ENCODE results near the gene HOXB8.
A peak's percentile ranks its signal among the peaks of the same experiment; 100 is the strongest.

HOXB8 gene

GRCh38 chr17:48612854-48613691, 2.0 kb downstream of the HOXB8 start:
- peak; percentile 46 for DNase-seq (ENCODE audit: low read depth, low spot score)
- peak overlapping the region; percentile 51 for H3K4me3 ChIP-seq (ENCODE audit: low read length)

DNA sequence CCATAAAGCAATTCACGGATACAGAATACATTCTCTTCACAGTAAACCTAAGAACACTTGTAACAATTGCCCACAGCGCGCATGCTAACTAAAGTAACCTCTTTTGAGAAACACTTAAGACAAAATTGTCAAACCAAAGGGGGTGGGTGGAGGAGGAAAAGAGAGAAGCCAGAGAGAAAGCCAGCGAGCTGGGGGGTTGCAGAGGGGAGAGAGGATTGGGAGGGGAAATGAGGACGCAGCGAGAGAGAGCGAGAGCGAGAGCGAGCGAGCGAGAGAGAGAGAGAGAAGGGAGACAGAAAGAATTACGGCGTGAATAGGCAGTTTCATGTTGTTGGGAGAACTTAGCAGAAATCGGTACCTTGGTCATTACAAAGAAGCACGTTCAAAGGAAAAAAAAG, 2.6 kb downstream of the HOXB8 start:
- H3K4me3 ChIP-seq (ENCODE audit: low read length): peak overlapping the region; percentile 51
- no peak for DNase-seq (ENCODE audit: low read depth, low spot score)

- DNase-seq (ENCODE audit: low read depth, low spot score): no peak
- peak overlapping the region; percentile 85 for H3K4me3 ChIP-seq (ENCODE audit: low read length)
Measured at GRCh38 chr17:48611681-48612455, 3.2 kb downstream of the HOXB8 start.

DNA sequence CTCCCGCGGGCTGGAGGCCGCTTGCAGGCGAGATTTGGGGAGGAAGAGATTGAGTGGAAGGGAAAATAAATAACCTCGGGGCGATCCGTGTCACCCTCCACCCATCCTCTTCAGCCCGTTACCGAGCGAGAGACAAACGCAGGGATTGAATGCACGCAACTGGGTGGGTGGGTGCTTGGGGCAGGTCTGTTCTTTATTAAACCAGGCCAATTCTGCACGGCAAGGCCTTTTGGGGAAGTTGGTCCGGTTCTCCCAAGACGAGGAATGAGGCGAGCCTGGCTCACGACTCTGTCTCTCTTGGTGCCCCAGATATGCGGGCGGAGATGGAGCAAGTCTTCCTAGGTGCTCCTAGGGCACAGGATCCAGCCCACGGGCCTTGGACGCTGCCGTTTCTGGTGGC, 3.9 kb downstream of the HOXB8 start:
- DNase-seq (ENCODE audit: low read depth, low spot score): no peak
- H3K4me3 ChIP-seq (ENCODE audit: low read length): peak overlapping the region; percentile 85

DNA sequence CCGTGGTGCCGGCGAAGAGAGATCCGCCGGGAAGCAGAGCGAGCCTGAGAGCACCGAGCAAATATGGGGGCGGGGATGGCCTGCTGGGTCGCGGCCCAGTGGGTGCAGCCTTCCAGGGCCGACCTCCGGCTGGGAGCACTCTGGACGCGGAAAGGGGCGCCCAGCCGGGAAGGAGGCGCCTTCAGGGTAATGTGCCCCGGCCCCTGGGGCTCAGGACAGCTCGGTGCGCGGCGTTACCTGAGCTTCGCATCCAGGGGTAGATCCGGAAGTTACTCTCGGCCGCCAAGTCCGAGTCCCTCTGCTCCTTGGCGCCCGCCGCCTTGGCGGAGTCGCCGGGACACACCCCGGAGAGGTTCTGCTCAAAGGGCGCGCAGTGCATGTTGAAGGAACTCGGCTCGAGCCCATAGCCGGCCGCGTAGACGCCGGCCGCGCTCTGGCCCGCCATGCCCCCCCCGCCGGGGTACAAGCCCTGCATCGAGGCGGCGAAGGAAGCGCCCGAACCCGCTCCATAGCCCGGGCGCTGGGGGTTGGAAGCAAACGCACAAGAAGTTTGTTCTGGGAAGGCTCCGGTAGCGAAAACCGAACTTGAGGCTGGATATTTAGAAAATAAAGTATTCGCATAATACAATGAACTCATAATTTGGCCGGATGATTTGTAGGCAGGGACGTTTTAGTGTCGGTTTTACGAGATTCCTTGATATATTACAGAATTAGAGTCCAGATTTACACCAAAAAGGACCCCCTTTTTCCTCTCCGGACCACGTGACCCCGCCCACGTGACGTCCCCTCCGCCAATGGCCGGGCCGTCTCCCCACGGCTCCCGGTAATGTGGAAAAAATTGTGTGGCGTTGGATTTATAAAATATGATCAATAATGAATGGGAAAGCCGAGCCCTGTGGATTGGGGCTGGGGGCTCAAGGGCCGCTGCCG, 4.5 kb downstream of the HOXB8 start, which contains the start of gene HOXB7:
Gene HOXB7, minus strand, starts transcription at position 736 of the 930 bp plus-strand sequence. Its CDS starts 99 bp downstream, at position 637.
- peak within 1 kb of the TSS; percentile 85 for H3K4me3 ChIP-seq (ENCODE audit: low read length)
- peak; percentile 50 for DNase-seq (ENCODE audit: low read depth, low spot score)

GRCh38 chr17:48609759-48610281, 5.3 kb downstream of the HOXB8 start:
- DNase-seq (ENCODE audit: low read depth, low spot score): no peak
- H3K4me3 ChIP-seq (ENCODE audit: low read length): peak overlapping the region; percentile 85

GRCh38 chr17:48609033-48609432, 6.1 kb downstream of the HOXB8 start:
- no peak overlapping the region for H3K4me3 ChIP-seq (ENCODE audit: low read length)
- DNase-seq (ENCODE audit: low read depth, low spot score): no peak

GRCh38 chr17:48608494-48608834, 6.6 kb downstream of the HOXB8 start:
- DNase-seq (ENCODE audit: low read depth, low spot score): no peak
- H3K4me3 ChIP-seq (ENCODE audit: low read length): no peak overlapping the region

DNA sequence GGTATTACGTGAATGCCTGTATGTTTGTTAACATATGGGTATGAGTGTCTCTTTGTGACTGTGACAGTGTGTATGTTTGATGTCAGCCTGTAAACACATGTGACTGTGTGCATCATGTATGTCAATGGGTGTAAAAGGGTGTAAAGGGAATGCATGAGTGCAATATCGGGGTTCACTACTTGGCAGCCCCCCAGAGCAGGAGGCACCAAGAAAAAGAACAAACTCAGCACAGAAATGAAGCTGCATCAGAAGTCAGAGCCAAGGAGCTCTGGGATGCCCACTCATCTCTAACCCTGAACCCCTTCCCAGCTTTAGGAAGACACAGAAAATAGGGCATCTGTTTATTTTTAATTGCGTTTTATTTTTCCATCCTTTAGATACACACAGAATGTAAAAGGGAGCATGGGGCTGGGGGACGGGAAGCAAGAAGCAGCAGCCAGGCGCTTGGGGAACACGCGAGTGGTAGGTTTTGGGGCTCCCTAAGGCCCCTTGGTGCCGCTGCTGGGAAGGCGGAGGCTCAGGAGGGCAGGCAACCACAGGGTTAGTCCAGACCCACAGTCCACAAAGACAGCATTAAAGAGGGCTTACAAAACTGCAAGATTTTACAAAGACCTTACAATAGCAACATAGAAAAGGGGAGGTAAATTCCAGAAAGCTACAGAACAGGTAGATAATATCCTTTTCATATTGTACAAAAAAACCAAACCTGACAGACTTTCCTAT, 8.0 kb downstream of the HOXB8 start:
- no peak for DNase-seq (ENCODE audit: low read depth, low spot score)
- H3K4me3 ChIP-seq (ENCODE audit: low read length): no peak overlapping the region

GRCh38 chr17:48605991-48606891, 8.9 kb downstream of the HOXB8 start:
- no peak for DNase-seq (ENCODE audit: low read depth, low spot score)
- no peak overlapping the region for H3K4me3 ChIP-seq (ENCODE audit: low read length)

DNA sequence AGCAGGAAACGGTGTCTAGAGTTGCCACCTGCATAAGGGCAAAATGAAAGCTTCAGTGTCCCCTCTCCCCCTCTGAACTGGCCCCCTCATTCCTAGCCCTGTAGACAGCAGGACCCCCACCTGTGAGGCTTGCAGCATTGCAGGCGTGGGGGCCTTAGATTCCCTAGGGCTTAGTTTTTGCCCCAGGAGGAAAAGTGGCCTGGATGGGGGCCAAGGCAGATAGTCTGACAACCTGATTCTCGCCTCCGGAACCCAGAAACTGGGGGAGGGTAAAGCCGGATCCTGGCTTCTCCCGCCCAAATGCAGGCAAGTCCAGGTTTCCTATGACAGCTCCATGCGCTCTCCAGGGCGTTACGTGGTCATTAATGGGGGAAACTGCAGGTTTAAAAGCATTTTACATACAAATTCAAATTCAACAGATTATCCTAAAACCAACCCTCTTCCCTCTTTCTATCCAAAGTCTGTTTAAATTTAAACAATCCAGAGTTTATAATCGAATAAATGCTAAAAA, 9.6 kb downstream of the HOXB8 start:
- no peak for DNase-seq (ENCODE audit: low read depth, low spot score)
- H3K4me3 ChIP-seq (ENCODE audit: low read length): no peak overlapping the region

- no peak within 1 kb of the TSS for H3K4me3 ChIP-seq (ENCODE audit: low read length)
- no peak for DNase-seq (ENCODE audit: low read depth, low spot score)
Measured at GRCh38 chr17:48604770-48605329, 10.2 kb downstream of the HOXB8 start, which contains the start of gene HOXB6. Gene HOXB6, minus strand, starts transcription at chr17:48604986. Its CDS starts 6,836 bp downstream, at chr17:48598150.

GRCh38 chr17:48603959-48604769, 10.9 kb downstream of the HOXB8 start:
- no peak overlapping the region for H3K4me3 ChIP-seq (ENCODE audit: low read length)
- no peak for DNase-seq (ENCODE audit: low read depth, low spot score)

DNA sequence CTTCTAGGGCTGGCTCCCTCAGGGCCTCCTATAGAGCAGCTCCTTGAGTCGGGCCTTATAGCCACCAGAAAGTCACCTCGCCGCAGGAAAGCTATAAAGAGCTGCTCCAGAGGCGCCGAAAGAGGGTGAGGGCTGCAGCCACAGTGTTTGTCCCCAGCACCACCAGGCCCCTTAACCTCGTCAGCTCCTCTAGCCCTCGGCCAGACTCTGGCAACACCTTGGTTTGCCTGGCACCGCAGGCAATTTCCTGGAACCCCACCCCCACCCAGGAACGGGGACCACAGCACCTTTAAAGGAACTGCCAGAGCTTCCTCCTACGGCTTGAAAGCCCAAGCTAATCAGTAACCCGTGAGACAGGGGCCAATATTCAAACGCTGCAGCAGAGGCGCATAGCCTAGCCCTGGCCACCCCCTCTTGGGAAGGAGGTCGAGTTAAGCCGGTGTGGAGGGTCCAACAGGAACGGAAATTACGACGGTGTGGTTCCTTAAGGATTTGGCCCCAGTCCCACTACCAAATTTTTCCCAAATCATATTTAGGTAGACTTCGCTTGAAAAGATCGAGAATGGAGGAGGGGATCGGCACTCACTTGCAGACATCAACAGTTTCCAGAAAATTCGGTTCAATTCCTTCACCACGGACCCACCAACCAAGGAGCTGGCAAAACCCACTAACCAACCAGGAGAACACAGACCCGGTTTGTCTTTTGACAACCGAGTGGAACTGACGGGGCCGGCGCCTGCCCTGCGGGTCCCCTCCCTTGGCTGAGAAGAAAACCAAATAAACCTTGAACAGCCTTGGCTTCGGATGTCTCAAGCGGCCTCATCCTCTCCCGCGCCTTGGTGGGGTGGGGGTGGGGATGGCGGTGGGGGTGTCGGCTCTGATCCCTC, 13.3 kb downstream of the HOXB8 start:
- no peak for DNase-seq (ENCODE audit: low read depth, low spot score)
- peak overlapping the region; percentile 23 for H3K4me3 ChIP-seq (ENCODE audit: low read length)

DNA sequence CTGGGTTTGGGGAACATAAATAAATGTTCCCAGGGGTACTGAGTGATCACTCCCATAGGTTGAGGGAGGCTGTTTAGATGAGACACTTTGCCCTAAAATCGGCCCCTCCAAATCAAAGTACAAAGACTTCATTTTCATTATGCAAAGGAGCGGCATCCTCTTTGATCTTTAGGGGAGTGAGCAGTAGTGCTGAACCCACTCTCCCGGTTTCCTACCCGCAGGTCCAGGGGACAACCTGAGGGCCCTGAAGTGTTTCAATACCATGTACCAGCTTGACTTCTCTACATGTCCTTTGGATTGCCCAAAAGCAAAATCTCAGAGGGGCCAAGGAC, 13.9 kb downstream of the HOXB8 start:
- no peak for DNase-seq (ENCODE audit: low read depth, low spot score)
- H3K4me3 ChIP-seq (ENCODE audit: low read length): no peak overlapping the region

Data from Jurkat, Clone E6-1 (cell line).